ENCODE data around the gene BLTP3B. TPM values are rescaled to one million over a fixed set of nuclear protein-coding genes. Genes with fewer than 3 reads are reported as not detected.

BLTP3B gene
- total RNA-seq, 2 experiments from 2014 or later, result 39.6 to 41.3 TPM

GRCh38 chr12:100156731-100157426 lies 14.2 kb upstream of the BLTP3B start:
- ChIA-PET POLR2A (no interaction called here), CTCF (no interaction called here)
- H3K27ac Mint-ChIP-seq, result no peak overlapping the region

GRCh38 chr12:100154474-100155247 lies 12.0 kb upstream of the BLTP3B start:
- ChIA-PET POLR2A (interaction anchor here (1.0 kb wide), 1 partner anchor 46 kb away, joined by 3 read pairs; the partner anchor contains the start of gene ACTR6), CTCF (interaction anchor here (0.6 to 3.0 kb wide), 28 partner anchors 9 to 400 kb away, joined by 3 to 34 read pairs (median 4); partner anchors contain the start of genes ACTR6, DEPDC4 and SCYL2)
- DNase-seq (peak; percentile 87), ATAC-seq (peak; percentile 86)
- Mint-ChIP-seq H3K9me3 (no peaks in the 10 kb centered on the region), H3K4me3 (no peak overlapping the region), H3K27me3 (no peaks in the 10 kb centered on the region), H3K27ac (no peak overlapping the region), H3K4me1 (ENCODE audit: low read depth) (peaks cover 5% of the 10 kb centered on the region), H3K36me3 (ENCODE audit: low read depth) (no peaks in the 10 kb centered on the region)
- intact Hi-C loops (cut with micrococcal nuclease), result no loop called here
- peak; percentile 92 for TF ChIP-seq CTCF (IDR thresholded peaks at IDR 0.05)

More at GRCh38 chr12:100156731-100157426, 14.2 kb upstream of the BLTP3B start:
- intact Hi-C loops (cut with micrococcal nuclease), result no loop called here
- ATAC-seq, result no peak
- Mint-ChIP-seq H3K4me1 (ENCODE audit: low read depth) (peaks cover 5% of the 10 kb centered on the region), H3K27me3 (no peaks in the 10 kb centered on the region), H3K4me3 (no peak overlapping the region), H3K9me3 (no peaks in the 10 kb centered on the region), H3K36me3 (ENCODE audit: low read depth) (no peaks in the 10 kb centered on the region)
- DNase-seq, result no peak
- TF ChIP-seq CTCF (IDR thresholded peaks at IDR 0.05), result no peak

GRCh38 chr12:100153131-100153530 lies 10.5 kb upstream of the BLTP3B start:
- Mint-ChIP-seq H3K4me3 (no peak overlapping the region), H3K4me1 (ENCODE audit: low read depth) (peaks cover 5% of the 10 kb centered on the region), H3K27ac (no peak overlapping the region), H3K27me3 (no peaks in the 10 kb centered on the region), H3K9me3 (no peaks in the 10 kb centered on the region), H3K36me3 (ENCODE audit: low read depth) (no peaks in the 10 kb centered on the region)
- CTCF ChIA-PET, result interaction anchor here (1.7 kb wide), 1 partner anchor 11 kb away, joined by 3 read pairs; no protein-coding TSS in a partner anchor
- POLR2A ChIA-PET, result interaction anchor here (0.7 to 1.5 kb wide), 3 partner anchors 11 to 49 kb away, joined by 3 read pairs; no protein-coding TSS in a partner anchor
- ATAC-seq (no peak), DNase-seq (no peak)
- intact Hi-C loops (cut with micrococcal nuclease), result no loop called here
- TF ChIP-seq CTCF (IDR thresholded peaks at IDR 0.05), result no peak

GRCh38 chr12:100151769-100152168 lies 9.1 kb upstream of the BLTP3B start:
- Mint-ChIP-seq H3K36me3 (ENCODE audit: low read depth) (no peaks in the 10 kb centered on the region), H3K4me1 (ENCODE audit: low read depth) (peaks cover 5% of the 10 kb centered on the region), H3K27me3 (no peaks in the 10 kb centered on the region), H3K9me3 (no peaks in the 10 kb centered on the region), H3K4me3 (no peak overlapping the region), H3K27ac (no peak overlapping the region)
- ChIA-PET POLR2A (interaction anchor here (1.1 kb wide), 1 partner anchor 27 kb away, joined by 3 read pairs; no protein-coding TSS in a partner anchor), CTCF (interaction anchor here (1.7 kb wide), 1 partner anchor 13 kb away, joined by 3 read pairs; no protein-coding TSS in a partner anchor)
- no peak for ATAC-seq
- no peak for DNase-seq
- TF ChIP-seq CTCF (IDR thresholded peaks at IDR 0.05), result no peak
- intact Hi-C loops (cut with micrococcal nuclease), result no loop called here
